GM21528 (cell line): ENCODE measurements around the gene MCRIP2.
A peak's percentile ranks its signal among the peaks of the same experiment; 100 is the strongest.

Experiments used
- ATAC-seq: cut with Tn5 transposase; IDR thresholded peaks from one replicate; pipeline ENCODE4 v1.9.1; 2021; ENCODE audit warnings: mild to moderate bottlenecking, moderate library complexity; ENCODE audit not compliant: unreplicated experiment, low FRiP score

MCRIP2 gene

GRCh38 chr16:647173-647902 is 5.7 kb downstream of the MCRIP2 start:
- ATAC-seq: no peak

- no peak for ATAC-seq
These were observed 6.6 kb downstream of the MCRIP2 start for GRCh38 chr16:648071-648780.

GRCh38 chr16:648781-649589 is 7.4 kb downstream of the MCRIP2 start, which contains the start of gene WDR90:
Gene WDR90, plus strand, starts transcription at chr16:649365. Its CDS starts 52 bp downstream, at chr16:649417.
- peak; percentile 55 for ATAC-seq

GRCh38 chr16:649631-650030 is 8.0 kb downstream of the MCRIP2 start:
- no peak for ATAC-seq

GRCh38 chr16:651844-652243 is 10.2 kb downstream of the MCRIP2 start:
- ATAC-seq: no peak

- ATAC-seq: no peak
These were observed 11.1 kb downstream of the MCRIP2 start for GRCh38 chr16:652454-653305.

GRCh38 chr16:654034-654433 is 12.4 kb downstream of the MCRIP2 start:
- ATAC-seq: no peak

GRCh38 chr16:657487-657886 is 15.9 kb downstream of the MCRIP2 start:
- ATAC-seq: no peak

- ATAC-seq: no peak
These were observed 17.3 kb downstream of the MCRIP2 start for GRCh38 chr16:658679-659571.

GRCh38 chr16:659618-660017 is 18.0 kb downstream of the MCRIP2 start:
- ATAC-seq: no peak

- no peak for ATAC-seq
These were observed 18.5 kb downstream of the MCRIP2 start for GRCh38 chr16:660132-660458.

GRCh38 chr16:660459-661183 is 19.0 kb downstream of the MCRIP2 start:
- no peak for ATAC-seq

- ATAC-seq: no peak
These were observed 19.7 kb downstream of the MCRIP2 start for GRCh38 chr16:661184-661821.

- ATAC-seq: no peak
These were observed 20.5 kb downstream of the MCRIP2 start for GRCh38 chr16:662095-662494.

- no peak for ATAC-seq
These were observed 21.0 kb downstream of the MCRIP2 start for GRCh38 chr16:662597-662996.

GRCh38 chr16:666572-666971 is 24.9 kb downstream of the MCRIP2 start:
- ATAC-seq: no peak

GRCh38 chr16:667113-667779 is 25.6 kb downstream of the MCRIP2 start:
- no peak for ATAC-seq
